HepG2 (cell line): ENCODE measurements around the gene ACVR1B. TPM values are rescaled to one million over a fixed set of nuclear protein-coding genes. Genes with fewer than 3 reads are reported as not detected.

Experiments used
- ARNTL ChIP-seq: sonication (generic); formaldehyde crosslinking; IDR thresholded peaks from 2 replicates; pipeline ENCODE4 v1.4.0; 2020; ENCODE audit warnings: mild to moderate bottlenecking, missing genetic modification reagents
- CBFB ChIP-seq: sonication (generic); formaldehyde crosslinking; IDR thresholded peaks from 2 replicates; pipeline ENCODE4 v1.4.0; 2020; ENCODE audit warnings: missing genetic modification reagents
- ELF4 ChIP-seq: sonication (generic); formaldehyde crosslinking; IDR thresholded peaks from 2 replicates; pipeline ENCODE4 v1.5.0; 2020; ENCODE audit warnings: missing genetic modification reagents, mild to moderate bottlenecking, moderate library complexity, borderline replicate concordance
- GATAD2A ChIP-seq: IDR thresholded peaks from 2 replicates; pipeline ENCODE4 v1.6.1; 2016
- GPBP1L1 ChIP-seq: sonication (generic); formaldehyde crosslinking; IDR thresholded peaks from 2 replicates; pipeline ENCODE4 v1.5.0; 2020; ENCODE audit warnings: mild to moderate bottlenecking, missing genetic modification reagents
- HDAC1 ChIP-seq: sonication (generic); formaldehyde crosslinking; IDR thresholded peaks from 2 replicates; pipeline ENCODE4 v1.5.1; 2020; ENCODE audit warnings: mild to moderate bottlenecking, missing genetic modification reagents
- HMGXB4 ChIP-seq, 2 experiments: sonication (generic) in 1 of 2; formaldehyde crosslinking in 1 of 2; IDR thresholded peaks; 2 replicates each; pipeline versions ENCODE4 v1.4.0 to v1.6.1; 2018 to 2020; ENCODE audit warnings: missing genetic modification reagents in 2 of 2, borderline replicate concordance in 1 of 2, low read depth in 1 of 2, mild to moderate bottlenecking in 1 of 2, missing biosample characterization in 1 of 2
- HOXA5 ChIP-seq: sonication (generic); formaldehyde crosslinking; IDR thresholded peaks from 2 replicates; pipeline ENCODE4 v1.4.0; 2020; ENCODE audit warnings: missing genetic modification reagents
- KLF16 ChIP-seq, 2 experiments: sonication (generic) in 1 of 2; formaldehyde crosslinking in 1 of 2; IDR thresholded peaks; 2 replicates each; pipeline versions ENCODE4 v1.6.1 to v1.8.0; 2016 to 2023; ENCODE audit warnings: missing genetic modification reagents in 2 of 2, missing compliant biosample characterization in 1 of 2
- MAF1 ChIP-seq: sonication (generic); formaldehyde crosslinking; IDR thresholded peaks from 2 replicates; pipeline ENCODE4 v1.5.0; 2020; ENCODE audit warnings: missing genetic modification reagents, borderline replicate concordance
- MXD3 ChIP-seq: IDR thresholded peaks from 2 replicates; pipeline ENCODE4 v1.6.1; 2016; ENCODE audit warnings: mild to moderate bottlenecking, missing biosample characterization, missing genetic modification reagents
- PRDM10 ChIP-seq: sonication (generic); formaldehyde crosslinking; IDR thresholded peaks from 2 replicates; pipeline ENCODE4 v1.4.0; 2020; ENCODE audit warnings: low read depth, missing genetic modification reagents
- SAP130 ChIP-seq: IDR thresholded peaks from 2 replicates; pipeline ENCODE4 v1.6.1; 2016; ENCODE audit warnings: low read depth
- SRF ChIP-seq: IDR thresholded peaks from 2 replicates; pipeline ENCODE4 v1.6.1; 2011; ENCODE audit warnings: mild to moderate bottlenecking, low read depth, low read length, moderate library complexity
- ZNF275 ChIP-seq: sonication (generic); formaldehyde crosslinking; IDR thresholded peaks from 2 replicates; pipeline ENCODE4 v1.8.0; 2022; ENCODE audit warnings: missing genetic modification reagents, mild to moderate bottlenecking, inconsistent platforms, borderline replicate concordance
- ZNF34 ChIP-seq: sonication (generic); formaldehyde crosslinking; IDR thresholded peaks from 2 replicates; pipeline ENCODE4 v1.4.0; 2020; ENCODE audit warnings: mild to moderate bottlenecking, missing genetic modification reagents, borderline replicate concordance
- ZNF350 ChIP-seq: sonication (generic); formaldehyde crosslinking; IDR thresholded peaks from 2 replicates; pipeline ENCODE4 v1.4.0; 2020; ENCODE audit warnings: mild to moderate bottlenecking, low read depth, missing genetic modification reagents, borderline replicate concordance
- ZNF468 ChIP-seq: sonication (generic); formaldehyde crosslinking; IDR thresholded peaks from 2 replicates; pipeline ENCODE4 v1.8.0; 2022; ENCODE audit warnings: mild to moderate bottlenecking, moderate library complexity, missing genetic modification reagents
- ZNF605 ChIP-seq: sonication (generic); formaldehyde crosslinking; IDR thresholded peaks from 2 replicates; pipeline ENCODE4 v1.8.0; 2022; ENCODE audit warnings: mild to moderate bottlenecking, missing genetic modification reagents
- ZNF720 ChIP-seq: sonication (generic); formaldehyde crosslinking; IDR thresholded peaks from 2 replicates; pipeline ENCODE4 v1.4.0; 2020; ENCODE audit warnings: missing genetic modification reagents
- ZSCAN21 ChIP-seq: sonication (generic); formaldehyde crosslinking; IDR thresholded peaks from 2 replicates; pipeline ENCODE4 v1.8.0; 2022; ENCODE audit warnings: mild to moderate bottlenecking, missing genetic modification reagents, moderate library complexity, borderline replicate concordance
- ZSCAN9 ChIP-seq: IDR thresholded peaks from 2 replicates; pipeline ENCODE4 v1.6.1; 2016; ENCODE audit warnings: borderline replicate concordance
- polyA plus RNA-seq, 8 experiments: library from polyadenylated mRNA; depleted of rRNA in 3 of 8; stranded (reverse) in 7 of 8; unstranded in 1 of 8; fragments of >200 nt; fragmentation: Illumina TruSeq in 4 of 8; extraction: Trizol in 4 of 8; gene quantifications; 2 replicates each; pipeline versions ENCODE4 v1.2.1 to v1.2.3, GENCODE V29; 2011 to 2016; ENCODE audit warnings: low read depth in 4 of 8, missing spikeins in 1 of 8, mixed read lengths in 1 of 8; ENCODE audit not compliant: insufficient read depth in 1 of 8
- total RNA-seq, 5 experiments: library from RNA; depleted of rRNA; stranded (reverse); fragments of >200 nt; fragmentation: Illumina TruSeq; extraction: Trizol; gene quantifications; 2 replicates each; pipeline ENCODE4 v1.2.3, GENCODE V29; 2016; ENCODE audit warnings: low read depth in 1 of 5

The ACVR1B gene
- total and polyA plus RNA-seq, 2 of the 13 experiments (the other 11 are each of a cell fraction or from before 2014, with no cell fraction given), result 8.9 to 12.1 TPM

GRCh38 chr12:52010152-52010622 lies 58.7 kb downstream of the ACVR1B start (continued):
- peak; percentile 75 for TF ChIP-seq SAP130
- no peak for TF ChIP-seq ZSCAN21
- TF ChIP-seq HDAC1, result 0 out of 2 replicates have a peak, but pooled peaks have one; percentile 30
- TF ChIP-seq ARNTL, result peak; percentile 94
- 0 out of 4 replicates have a peak, but pooled peaks of 1 of the 2 experiments have one; percentile 56 for TF ChIP-seq KLF16 (CRISPR knock-in tag; IDR thresholded peaks at IDR 0.05)
- TF ChIP-seq HMGXB4 (CRISPR knock-in tag; IDR thresholded peaks at IDR 0.05; ENCODE audit: borderline replicate concordance in 1 of 2, low read depth in 1 of 2), result 0 out of 4 replicates have a peak, but pooled peaks of 1 of the 2 experiments have one; percentile 53
- TF ChIP-seq HOXA5, result no peak
- peak; percentile 61; the same call in 1 of the 2 replicates for TF ChIP-seq MXD3 (CRISPR knock-in tag)
- TF ChIP-seq ELF4, result no peak
- 0 out of 2 replicates have a peak, but pooled peaks have one; percentile 28 for TF ChIP-seq CBFB (CRISPR knock-in tag)
- TF ChIP-seq ZNF275 (CRISPR knock-in tag), result no peak
- TF ChIP-seq SRF, result no peak
- TF ChIP-seq ZNF468 (CRISPR knock-in tag), result no peak
- no peak for TF ChIP-seq ZNF34 (CRISPR knock-in tag)
- peak; percentile 65; the same call in 1 of the 2 replicates for TF ChIP-seq ZNF605
- no peak for TF ChIP-seq ZNF350 (CRISPR knock-in tag)
- no peak for TF ChIP-seq MAF1 (CRISPR knock-in tag)
- peak; percentile 71 for TF ChIP-seq PRDM10 (CRISPR knock-in tag)
- 0 out of 2 replicates have a peak, but pooled peaks have one; percentile 38 for TF ChIP-seq ZSCAN9 (CRISPR knock-in tag)
- no peak for TF ChIP-seq ZNF720 (CRISPR knock-in tag)
- no peak for TF ChIP-seq GPBP1L1 (CRISPR knock-in tag)
- TF ChIP-seq GATAD2A (CRISPR knock-in tag), result peak; percentile 55; the same call in 1 of the 2 replicates
